ENCODE results near the gene GASK1B. TPM values are rescaled to one million over a fixed set of nuclear protein-coding genes. Genes with fewer than 3 reads are reported as not detected.

GASK1B gene
- polyA plus RNA-seq, 1 donor (not counting 4 experiments of a cell fraction or from before 2014, with no cell fraction given) = 2.1 TPM

DNA sequence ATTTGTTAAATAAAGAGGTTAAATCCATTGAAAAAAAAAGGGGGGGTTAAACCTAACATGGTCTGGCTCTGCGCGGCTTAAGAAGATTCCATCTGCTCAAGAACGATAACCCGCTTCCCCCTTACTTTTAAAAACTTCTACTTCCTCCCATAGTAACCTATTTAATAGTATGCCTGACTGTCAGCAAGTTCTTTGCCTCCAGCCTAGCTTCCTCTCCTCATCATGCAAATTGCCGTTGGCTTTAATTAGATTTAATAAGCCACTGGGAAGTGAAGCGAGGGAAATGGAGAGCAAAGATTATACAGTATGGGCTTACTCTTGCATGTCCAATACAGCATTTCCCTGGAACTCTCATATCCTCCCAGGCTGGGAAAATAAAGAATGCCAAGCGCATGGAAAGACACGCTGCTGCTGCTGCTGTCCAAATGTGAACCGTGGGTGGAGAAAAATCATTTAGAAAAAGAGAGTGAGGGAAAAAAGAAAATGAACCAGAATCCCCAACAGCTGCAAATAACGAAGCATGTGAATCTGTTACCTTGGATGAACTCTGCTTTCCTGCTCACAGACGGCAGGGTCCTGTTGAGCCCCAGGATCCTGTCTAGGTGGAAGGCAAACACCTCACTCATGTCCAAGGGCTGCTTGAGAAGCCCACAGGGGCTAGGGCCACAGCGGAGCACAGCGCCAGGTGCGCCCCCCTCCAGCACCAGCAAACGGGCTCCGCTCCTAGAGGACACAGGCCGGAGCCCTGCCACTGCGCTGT is 2.7 kb downstream of the GASK1B start:
- Histone ChIP-seq H3K9me1 (ENCODE audit: control insufficient read depth, extremely low read depth, insufficient read depth, low read length) (no peaks in the 10 kb centered on the region), H3K27me3 (ENCODE audit: control insufficient read depth, extremely low read depth, insufficient read depth, low read length) (no peaks in the 10 kb centered on the region), H3K36me3 (ENCODE audit: control insufficient read depth in 2 of 2, extremely low read depth in 1 of 2, insufficient read depth in 2 of 2, low read length in 2 of 2) (no peaks in the 10 kb centered on the region), H3K27ac (ENCODE audit: control insufficient read depth, insufficient read depth, low read length) (no peak overlapping the region), H2AFZ (ENCODE audit: control insufficient read depth, low read length) (peak overlapping the region; percentile 8), H4K20me1 (ENCODE audit: control insufficient read depth, extremely low read depth, insufficient read depth, low read length) (no peaks in the 10 kb centered on the region), H3K79me2 (ENCODE audit: control insufficient read depth, insufficient read depth, low read length) (no peaks in the 10 kb centered on the region), H3K9me3 (ENCODE audit: control insufficient read depth, low read depth, low read length) (no peaks in the 10 kb centered on the region), H3K4me1 (ENCODE audit: control insufficient read depth, extremely low read depth, insufficient read depth, low read length) (peaks cover 17% of the 10 kb centered on the region), H3K9ac (ENCODE audit: control insufficient read depth, extremely low read depth, insufficient read depth, low read length) (no peak overlapping the region), H3K4me3 (ENCODE audit: control insufficient read depth in 2 of 3, extremely low read depth in 1 of 3, insufficient read depth in 2 of 3, low read depth in 1 of 3, low read length in 3 of 3) (no peak overlapping the region), H3K4me2 (ENCODE audit: control insufficient read depth, extremely low read depth, insufficient read depth, low read depth, low read length) (no peak overlapping the region)
- TF ChIP-seq, protein P1, sequence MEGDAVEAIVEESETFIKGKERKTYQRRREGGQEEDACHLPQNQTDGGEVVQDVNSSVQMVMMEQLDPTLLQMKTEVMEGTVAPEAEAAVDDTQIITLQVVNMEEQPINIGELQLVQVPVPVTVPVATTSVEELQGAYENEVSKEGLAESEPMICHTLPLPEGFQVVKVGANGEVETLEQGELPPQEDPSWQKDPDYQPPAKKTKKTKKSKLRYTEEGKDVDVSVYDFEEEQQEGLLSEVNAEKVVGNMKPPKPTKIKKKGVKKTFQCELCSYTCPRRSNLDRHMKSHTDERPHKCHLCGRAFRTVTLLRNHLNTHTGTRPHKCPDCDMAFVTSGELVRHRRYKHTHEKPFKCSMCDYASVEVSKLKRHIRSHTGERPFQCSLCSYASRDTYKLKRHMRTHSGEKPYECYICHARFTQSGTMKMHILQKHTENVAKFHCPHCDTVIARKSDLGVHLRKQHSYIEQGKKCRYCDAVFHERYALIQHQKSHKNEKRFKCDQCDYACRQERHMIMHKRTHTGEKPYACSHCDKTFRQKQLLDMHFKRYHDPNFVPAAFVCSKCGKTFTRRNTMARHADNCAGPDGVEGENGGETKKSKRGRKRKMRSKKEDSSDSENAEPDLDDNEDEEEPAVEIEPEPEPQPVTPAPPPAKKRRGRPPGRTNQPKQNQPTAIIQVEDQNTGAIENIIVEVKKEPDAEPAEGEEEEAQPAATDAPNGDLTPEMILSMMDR (optimal IDR thresholded peaks at IDR 0.05 in 1 of 3, IDR thresholded peaks at IDR 0.05 in 1 of 3, conservative IDR thresholded peaks at IDR 0.05 in 1 of 3; ENCODE audit: extremely low read depth in 1 of 3, insufficient read depth in 2 of 3, low read length in 3 of 3) = no peak
- no peak for TF ChIP-seq EZH2 (IDR thresholded peaks at IDR 0.05; ENCODE audit: low read length)
- DNase-seq (ENCODE audit: low read depth, low spot score) (no peak), FAIRE-seq (no peak)
- dilution Hi-C loops (cut with MboI; ENCODE audit: extremely low pct_ligation_motif_present, low sequenced_read_pairs) = no loop called here

DNA sequence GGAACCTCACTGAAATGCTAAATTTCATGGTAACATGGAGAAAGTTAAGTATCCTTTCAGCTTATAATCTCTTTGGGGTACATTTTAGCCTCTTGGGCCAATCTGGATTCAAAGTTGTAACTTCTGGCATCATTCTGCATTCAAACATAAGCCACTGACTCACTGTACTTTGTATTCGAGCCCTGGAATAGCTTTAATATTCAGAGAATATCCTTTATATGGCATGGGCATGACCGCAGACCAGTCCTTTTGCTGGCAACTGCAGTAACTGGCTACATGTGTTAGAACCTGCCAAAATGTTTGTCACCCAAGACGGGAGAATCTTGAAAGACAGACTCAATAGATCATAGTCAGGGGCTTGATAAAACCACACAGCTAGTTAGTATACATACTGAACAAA is 3.3 kb downstream of the GASK1B start:
- H3K9ac ChIP-seq (ENCODE audit: control insufficient read depth, extremely low read depth, insufficient read depth, low read length) = no peak overlapping the region
- no peak for FAIRE-seq

More for the DNA sequence above, 3.3 kb downstream of the GASK1B start:
- H3K27ac ChIP-seq (ENCODE audit: control insufficient read depth, insufficient read depth, low read length) = no peak overlapping the region
- no peaks in the 10 kb centered on the region for H3K9me1 ChIP-seq (ENCODE audit: control insufficient read depth, extremely low read depth, insufficient read depth, low read length)
- no peak overlapping the region for H3K4me3 ChIP-seq (ENCODE audit: control insufficient read depth in 2 of 3, extremely low read depth in 1 of 3, insufficient read depth in 2 of 3, low read depth in 1 of 3, low read length in 3 of 3)
- no peak for DNase-seq (ENCODE audit: low read depth, low spot score)
- no peak overlapping the region for H3K4me2 ChIP-seq (ENCODE audit: control insufficient read depth, extremely low read depth, insufficient read depth, low read depth, low read length)
- H3K9me3 ChIP-seq (ENCODE audit: control insufficient read depth, low read depth, low read length) = no peaks in the 10 kb centered on the region
- dilution Hi-C loops (cut with MboI; ENCODE audit: extremely low pct_ligation_motif_present, low sequenced_read_pairs) = no loop called here
- no peaks in the 10 kb centered on the region for H4K20me1 ChIP-seq (ENCODE audit: control insufficient read depth, extremely low read depth, insufficient read depth, low read length)
- peaks cover 17% of the 10 kb centered on the region for H3K4me1 ChIP-seq (ENCODE audit: control insufficient read depth, extremely low read depth, insufficient read depth, low read length)
- TF ChIP-seq, protein P1 (optimal IDR thresholded peaks at IDR 0.05 in 1 of 3, IDR thresholded peaks at IDR 0.05 in 1 of 3, conservative IDR thresholded peaks at IDR 0.05 in 1 of 3; ENCODE audit: extremely low read depth in 1 of 3, insufficient read depth in 2 of 3, low read length in 3 of 3) = no peak
- TF ChIP-seq EZH2 (IDR thresholded peaks at IDR 0.05; ENCODE audit: low read length) = no peak
- H2AFZ ChIP-seq (ENCODE audit: control insufficient read depth, low read length) = no peak overlapping the region
- H3K27me3 ChIP-seq (ENCODE audit: control insufficient read depth, extremely low read depth, insufficient read depth, low read length) = no peaks in the 10 kb centered on the region
- H3K79me2 ChIP-seq (ENCODE audit: control insufficient read depth, insufficient read depth, low read length) = no peaks in the 10 kb centered on the region
- no peaks in the 10 kb centered on the region for H3K36me3 ChIP-seq (ENCODE audit: control insufficient read depth in 2 of 2, extremely low read depth in 1 of 2, insufficient read depth in 2 of 2, low read length in 2 of 2)
